Jurkat, Clone E6-1 (cell line): ENCODE data around the gene PLD3.
"Not testable (repeated sequence)": the region's sequence is repeated elsewhere in the genome, so short reads cannot be mapped to it uniquely, and the experiment has no call there.

Source experiments
- DNase-seq: peaks from one replicate; pipeline ENCODE4 v3.0.0-alpha.2; 2011; ENCODE audit warnings: low read depth, low spot score
- H3K4me3 ChIP-seq: 2 replicates; pipeline ENCODE4 v1.5.1; 2011; ENCODE audit warnings: mild to moderate bottlenecking, low read length, control low read depth, moderate library complexity

Gene PLD3

GRCh38 chr19:40360020-40360707, 11.7 kb downstream of the PLD3 start:
- no peak for DNase-seq

GRCh38 chr19:40360708-40361241, 12.3 kb downstream of the PLD3 start:
- no peak overlapping the region for H3K4me3 ChIP-seq
- DNase-seq, result no peak

More at GRCh38 chr19:40360020-40360707, 11.7 kb downstream of the PLD3 start:
- H3K4me3 ChIP-seq, result no peak overlapping the region

- H3K4me3 ChIP-seq, result no peak overlapping the region
- no peak for DNase-seq
Measured at GRCh38 chr19:40362160-40362559, 13.7 kb downstream of the PLD3 start.

- DNase-seq, result no peak
- no peak overlapping the region for H3K4me3 ChIP-seq
Measured at GRCh38 chr19:40363069-40363468, 14.6 kb downstream of the PLD3 start.

- no peak for DNase-seq
- H3K4me3 ChIP-seq, result no peak overlapping the region
Measured at GRCh38 chr19:40365010-40365409, 16.5 kb downstream of the PLD3 start.

GRCh38 chr19:40365613-40366401, 17.3 kb downstream of the PLD3 start:
- DNase-seq, result no peak
- H3K4me3 ChIP-seq, result no peak overlapping the region

GRCh38 chr19:40366697-40367561, 18.4 kb downstream of the PLD3 start:
- H3K4me3 ChIP-seq, result no peak overlapping the region
- DNase-seq, result no peak

GRCh38 chr19:40367577-40368434, 19.3 kb downstream of the PLD3 start:
- no peak overlapping the region for H3K4me3 ChIP-seq
- no peak for DNase-seq

- no peak for DNase-seq
- H3K4me3 ChIP-seq, result no peak overlapping the region
Measured at GRCh38 chr19:40369797-40370196, 21.3 kb downstream of the PLD3 start.

- H3K4me3 ChIP-seq, DNase-seq: not testable (repeated sequence)
Measured at GRCh38 chr19:40370253-40370652, 21.8 kb downstream of the PLD3 start.

- H3K4me3 ChIP-seq, result no peak overlapping the region
- no peak for DNase-seq
Measured at GRCh38 chr19:40370997-40371801, 22.7 kb downstream of the PLD3 start.

GRCh38 chr19:40371802-40372122, 23.3 kb downstream of the PLD3 start:
- no peak overlapping the region for H3K4me3 ChIP-seq

GRCh38 chr19:40374084-40374483, 25.6 kb downstream of the PLD3 start:
- DNase-seq, result no peak
- H3K4me3 ChIP-seq, result no peak overlapping the region

More at GRCh38 chr19:40371802-40372122, 23.3 kb downstream of the PLD3 start:
- DNase-seq, result no peak

GRCh38 chr19:40376286-40376862, 27.9 kb downstream of the PLD3 start:
- no peak overlapping the region for H3K4me3 ChIP-seq
- no peak for DNase-seq

GRCh38 chr19:40377876-40378385, 29.4 kb downstream of the PLD3 start:
- no peak for DNase-seq
- no peak overlapping the region for H3K4me3 ChIP-seq

- no peak for DNase-seq
Measured at GRCh38 chr19:40378509-40378908, 30.0 kb downstream of the PLD3 start.

GRCh38 chr19:40379446-40380198, 31.1 kb downstream of the PLD3 start:
- no peak for DNase-seq
- H3K4me3 ChIP-seq, result no peak overlapping the region

More at GRCh38 chr19:40378509-40378908, 30.0 kb downstream of the PLD3 start:
- no peak overlapping the region for H3K4me3 ChIP-seq
